Left lung (tissue), 10 donors: ENCODE measurements around the gene SLC14A1. TPM values are rescaled to one million over a fixed set of nuclear protein-coding genes. Genes with fewer than 3 reads are reported as not detected.
A peak's percentile ranks its signal among the peaks of the same experiment; 100 is the strongest.

Experiments used
- ATAC-seq: fragments of 200-7000 bp; cut with Tn5 transposase; one replicate; pipeline ENCODE4 v1.9.1; 2020; ENCODE audit warnings: moderate library complexity
- DNase-seq, 4 donors: peaks; one replicate each; pipeline ENCODE4 v3.0.0-alpha.2; 2013 to 2020
- H3K27ac ChIP-seq, 2 donors: fragments of 200-600 bp; sonication (generic) in 1 of 2; one replicate each; pipeline versions ENCODE4 v1.5.0 to v1.8.0; 2020 to 2021
- H3K27me3 ChIP-seq, 2 donors: fragments of 200-600 bp; sonication (generic) in 1 of 2; one replicate each; pipeline versions ENCODE4 v1.5.0 to v1.8.0; 2020 to 2021
- H3K36me3 ChIP-seq, 2 donors: fragments of 200-600 bp; sonication (generic) in 1 of 2; one replicate each; pipeline versions ENCODE4 v1.5.0 to v1.8.0; 2020 to 2021
- H3K4me1 ChIP-seq, 2 donors: fragments of 200-600 bp; one replicate each; pipeline ENCODE4 v1.8.0; 2021
- H3K4me3 ChIP-seq, 2 donors: fragments of 200-600 bp; sonication (generic) in 1 of 2; one replicate each; pipeline versions ENCODE4 v1.5.0 to v1.8.0; 2020 to 2021; ENCODE audit warnings: mild to moderate bottlenecking in 1 of 2
- H3K9me3 ChIP-seq, 2 donors: fragments of 200-600 bp; sonication (generic) in 1 of 2; one replicate each; pipeline versions ENCODE4 v1.5.0 to v1.8.0; 2020 to 2021
- CTCF ChIP-seq, 2 donors: fragments of 200-600 bp; sonication (generic) in 1 of 2; IDR thresholded peaks; one replicate each; pipeline versions ENCODE4 v1.5.0 to v1.8.0; 2021; ENCODE audit warnings: antibody characterized with exemption in 2 of 2
- intact Hi-C, 2 donors: fragments of 100-400 bp; cut with DNase I; formaldehyde crosslinking; loops; one replicate each; pipeline versions ENCODE4 v1.11.2 to v1.14.2; 2022
- polyA plus RNA-seq, 6 donors: library from polyadenylated mRNA; unstranded; fragments of 120-200 nt; gene quantifications; one replicate each; pipeline ENCODE4 v1.2.1, GENCODE V29; 2013; ENCODE audit not compliant: insufficient read length in 6 of 6
- total RNA-seq, 2 donors: library from RNA; stranded (reverse); fragmentation: NEBNext Ultra II Directional; extraction: Animal tissue kit (Norgen Biotek cat#: 25700); gene quantifications; one replicate each; pipeline ENCODE4 v1.2.1, GENCODE V29; 2021
- donor health status: DM: no; HTN: yes; CAD: no.
- donor health status: DM: no; HTN: no; CAD: no.

SLC14A1 gene
- total and polyA plus RNA-seq, 8 donors, result 0.86 to 3.1 (median 1.6) TPM

- Histone ChIP-seq H3K27me3 (no peaks in the 10 kb centered on the region), H3K4me3 (no peak overlapping the region), H3K36me3 (no peaks in the 10 kb centered on the region), H3K9me3 (no peaks in the 10 kb centered on the region), H3K4me1 (no peaks in the 10 kb centered on the region), H3K27ac (no peak overlapping the region)
- no peak for TF ChIP-seq CTCF (IDR thresholded peaks at IDR 0.05)
- intact Hi-C loops, result no loop called here
- DNase-seq, result no peak
- no peak for ATAC-seq
Observed at GRCh38 chr18:45787346-45787745, 63.4 kb downstream of the SLC14A1 start.

- H3K27ac ChIP-seq, result no peak overlapping the region
- TF ChIP-seq CTCF (IDR thresholded peaks at IDR 0.05), result no peak
- no peak overlapping the region for H3K4me3 ChIP-seq
- ATAC-seq (no peak), DNase-seq (no peak)
- H3K27me3 ChIP-seq, result no peaks in the 10 kb centered on the region
- H3K9me3 ChIP-seq, result no peaks in the 10 kb centered on the region
- no peaks in the 10 kb centered on the region for H3K36me3 ChIP-seq
- H3K4me1 ChIP-seq, result no peaks in the 10 kb centered on the region
- intact Hi-C loops, result no loop called here
Observed at GRCh38 chr18:45788861-45789260, 64.9 kb downstream of the SLC14A1 start.

- DNase-seq, result no peak
- peaks cover 0 to 2% of the 10 kb centered on the region in 2 donors for H3K9me3 ChIP-seq
- H3K4me3 ChIP-seq, result no peak overlapping the region
- H3K27ac ChIP-seq, result no peak overlapping the region
- ATAC-seq, result no peak
- no peaks in the 10 kb centered on the region for H3K27me3 ChIP-seq
- intact Hi-C loops, result no loop called here
- no peaks in the 10 kb centered on the region for H3K4me1 ChIP-seq
- H3K36me3 ChIP-seq, result no peaks in the 10 kb centered on the region
- TF ChIP-seq CTCF (IDR thresholded peaks at IDR 0.05), result no peak
Observed at GRCh38 chr18:45792506-45793263, 68.7 kb downstream of the SLC14A1 start.

GRCh38 chr18:45793264-45793965 is 69.4 kb downstream of the SLC14A1 start:
- intact Hi-C loops, result no loop called here
- DNase-seq (no peak), ATAC-seq (peak; percentile 35)
- H3K9me3 ChIP-seq, result peaks cover 0 to 2% of the 10 kb centered on the region in 2 donors
- H3K27me3 ChIP-seq, result no peaks in the 10 kb centered on the region
- H3K27ac ChIP-seq, result no peak overlapping the region
- no peak overlapping the region for H3K4me3 ChIP-seq
- no peaks in the 10 kb centered on the region for H3K4me1 ChIP-seq
- no peaks in the 10 kb centered on the region for H3K36me3 ChIP-seq
- TF ChIP-seq CTCF (IDR thresholded peaks at IDR 0.05), result no peak

GRCh38 chr18:45801416-45802004 is 77.5 kb downstream of the SLC14A1 start:
- H3K27me3 ChIP-seq, result no peaks in the 10 kb centered on the region
- H3K36me3 ChIP-seq, result no peaks in the 10 kb centered on the region
- ATAC-seq (no peak), DNase-seq (no peak)
- intact Hi-C loops, result no loop called here
- no peak overlapping the region for H3K27ac ChIP-seq
- TF ChIP-seq CTCF (IDR thresholded peaks at IDR 0.05), result no peak
- H3K4me1 ChIP-seq, result no peaks in the 10 kb centered on the region
- H3K9me3 ChIP-seq, result peaks cover 0 to 21% of the 10 kb centered on the region in 2 donors
- H3K4me3 ChIP-seq, result no peak overlapping the region
